OCI-M2 (cell line): ENCODE results near the gene CEP112.

ENCODE experiments used
- DNase-seq: peaks from one replicate; lab custom pipeline; 2025; ENCODE audit not compliant: unreplicated experiment; lab: John Stamatoyannopoulos, UW

The CEP112 gene

GRCh38 chr17:65660947-65661346 lies 531.0 kb downstream of the CEP112 start:
- DNase-seq: no peak

DNA sequence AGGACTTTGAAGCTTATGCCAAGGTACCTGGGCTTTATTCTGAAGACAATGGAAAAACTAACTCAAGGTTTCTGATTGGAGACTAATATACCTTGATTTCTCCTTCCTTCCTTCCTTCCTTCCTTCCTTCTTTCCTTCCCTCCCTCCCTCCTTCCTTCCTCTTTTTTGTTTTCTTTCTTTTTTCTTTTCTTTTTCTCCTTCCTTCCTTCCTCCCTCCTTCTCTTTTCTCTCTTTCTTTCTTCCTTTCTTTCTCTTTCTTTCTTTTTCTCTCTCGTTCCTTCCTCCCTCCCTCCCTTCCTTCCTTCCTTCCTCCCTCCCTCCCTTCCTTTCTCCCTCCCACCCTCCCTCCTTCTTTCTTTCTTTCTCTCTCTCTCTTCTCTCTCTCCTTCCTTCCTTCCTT lies 531.9 kb downstream of the CEP112 start:
- DNase-seq: no peak

DNA sequence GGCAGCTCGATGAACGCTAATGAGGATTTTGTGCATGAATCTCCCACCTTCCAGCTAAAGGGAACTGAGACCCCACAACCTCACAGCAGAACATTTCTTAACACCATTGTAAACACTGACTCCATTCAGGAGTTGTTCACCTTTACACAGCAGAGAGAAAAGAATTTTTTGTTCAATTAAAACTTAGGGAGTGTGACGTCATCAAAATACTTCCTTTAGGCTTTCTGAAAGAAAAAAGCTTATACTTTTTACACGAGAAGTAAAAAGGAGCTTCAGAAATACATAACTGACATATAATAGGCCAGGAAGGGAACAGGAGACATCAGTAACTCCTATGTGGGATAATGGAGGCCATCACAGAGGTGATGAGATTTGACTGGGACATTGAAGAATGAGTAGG lies 532.4 kb downstream of the CEP112 start:
- no peak for DNase-seq

DNA sequence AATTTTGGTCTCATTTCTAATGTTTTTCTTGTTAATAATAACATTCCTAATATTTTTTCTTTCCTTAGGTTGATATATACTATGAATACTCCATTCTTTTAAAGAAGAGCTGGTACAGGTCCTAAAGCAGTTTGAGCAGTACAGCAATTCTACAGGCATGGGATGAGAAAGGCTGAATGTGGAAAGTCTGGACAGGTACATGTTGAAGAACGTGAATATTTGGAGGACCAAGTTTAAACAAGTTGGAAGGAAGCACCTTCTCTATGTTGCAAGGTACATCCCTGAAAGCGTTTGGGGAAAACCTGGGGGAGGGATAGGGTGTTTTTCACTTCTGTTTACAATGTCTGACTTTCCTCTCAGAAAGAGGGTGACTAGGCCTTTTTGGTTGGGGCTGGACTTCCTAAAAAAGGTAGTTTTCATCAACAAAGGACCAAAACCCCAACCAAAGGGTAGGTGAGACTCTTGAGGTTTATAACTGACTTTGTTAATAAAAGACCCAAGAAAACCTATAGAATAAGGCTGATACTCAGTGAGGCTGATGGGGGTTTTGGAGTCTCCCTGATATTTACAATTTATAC lies 534.6 kb downstream of the CEP112 start:
- no peak for DNase-seq

DNA sequence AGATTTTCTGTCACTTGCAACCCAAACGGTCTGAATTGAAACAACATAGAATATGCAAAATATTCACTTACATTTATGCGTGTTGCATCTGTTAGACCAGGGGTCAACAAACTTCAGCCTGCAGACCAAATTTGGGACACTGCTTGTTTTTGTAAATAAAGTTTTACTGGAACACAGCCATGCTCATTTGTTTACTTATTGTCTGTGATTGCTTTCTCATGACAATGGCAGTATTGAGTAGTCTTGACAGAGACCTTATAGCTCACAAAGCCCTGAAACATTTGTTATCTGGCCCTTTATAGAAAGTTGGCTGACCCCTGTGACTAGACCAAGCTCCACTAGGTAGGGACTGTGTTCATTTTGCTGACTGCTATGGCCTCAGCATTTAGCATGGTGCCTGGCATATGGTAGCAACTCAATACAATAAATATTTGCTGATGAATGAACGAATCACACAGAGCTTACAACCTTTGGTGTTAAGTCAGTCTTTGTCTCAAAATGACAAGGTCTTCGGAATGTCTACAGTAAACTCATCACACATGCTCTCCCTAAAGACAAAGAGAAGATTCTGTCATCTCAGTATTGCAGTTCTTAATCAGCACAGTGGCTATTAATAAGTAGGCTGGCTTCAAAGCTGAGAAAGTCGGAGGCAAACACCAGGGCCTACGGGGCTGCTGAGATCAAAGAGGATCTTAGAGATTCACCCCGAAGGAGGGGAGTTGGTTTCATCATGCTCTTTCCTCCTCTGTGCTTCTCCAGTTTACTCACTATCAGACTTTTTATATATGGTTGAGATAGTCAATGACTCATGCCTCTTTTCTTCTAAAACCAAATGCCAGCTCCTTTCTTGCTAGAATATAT lies 535.3 kb downstream of the CEP112 start:
- no peak for DNase-seq

DNA sequence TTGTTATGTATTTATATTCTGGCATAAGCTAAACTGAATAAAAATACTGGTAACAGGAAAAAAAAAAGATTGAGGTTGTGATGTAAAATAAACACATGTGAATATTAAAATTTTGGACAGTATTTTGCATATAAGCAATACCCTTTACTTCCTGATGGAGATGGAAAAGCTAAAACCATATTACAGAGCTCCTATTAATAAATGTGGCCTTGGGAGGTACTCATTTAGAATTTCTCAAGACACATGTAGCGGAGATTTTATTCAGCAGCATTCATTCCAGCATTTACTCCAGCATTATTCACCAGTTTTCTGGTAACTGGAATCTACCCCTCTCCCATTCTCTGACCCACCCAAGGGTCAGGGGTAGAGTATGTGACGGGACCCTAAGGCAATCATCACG lies 536.2 kb downstream of the CEP112 start:
- DNase-seq: no peak

DNA sequence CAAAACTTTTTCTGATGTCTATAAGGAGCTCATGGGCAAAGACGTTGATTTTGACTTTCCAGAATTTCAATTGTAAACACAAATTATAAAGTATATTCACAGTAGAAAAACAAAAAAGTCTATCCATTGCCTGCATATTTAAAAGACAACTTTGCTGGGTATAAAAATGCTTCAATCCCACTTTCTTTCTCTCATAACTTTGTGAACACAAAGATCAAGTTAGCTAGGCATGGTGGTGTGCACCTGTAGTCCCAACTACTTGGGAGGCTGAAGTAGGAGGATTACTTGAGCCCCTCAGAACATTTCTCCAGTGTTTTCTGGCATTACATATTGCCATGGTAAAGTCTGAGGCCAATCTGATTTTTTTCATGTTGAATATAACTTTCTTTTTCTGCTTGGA lies 547.4 kb downstream of the CEP112 start:
- DNase-seq: no peak

DNA sequence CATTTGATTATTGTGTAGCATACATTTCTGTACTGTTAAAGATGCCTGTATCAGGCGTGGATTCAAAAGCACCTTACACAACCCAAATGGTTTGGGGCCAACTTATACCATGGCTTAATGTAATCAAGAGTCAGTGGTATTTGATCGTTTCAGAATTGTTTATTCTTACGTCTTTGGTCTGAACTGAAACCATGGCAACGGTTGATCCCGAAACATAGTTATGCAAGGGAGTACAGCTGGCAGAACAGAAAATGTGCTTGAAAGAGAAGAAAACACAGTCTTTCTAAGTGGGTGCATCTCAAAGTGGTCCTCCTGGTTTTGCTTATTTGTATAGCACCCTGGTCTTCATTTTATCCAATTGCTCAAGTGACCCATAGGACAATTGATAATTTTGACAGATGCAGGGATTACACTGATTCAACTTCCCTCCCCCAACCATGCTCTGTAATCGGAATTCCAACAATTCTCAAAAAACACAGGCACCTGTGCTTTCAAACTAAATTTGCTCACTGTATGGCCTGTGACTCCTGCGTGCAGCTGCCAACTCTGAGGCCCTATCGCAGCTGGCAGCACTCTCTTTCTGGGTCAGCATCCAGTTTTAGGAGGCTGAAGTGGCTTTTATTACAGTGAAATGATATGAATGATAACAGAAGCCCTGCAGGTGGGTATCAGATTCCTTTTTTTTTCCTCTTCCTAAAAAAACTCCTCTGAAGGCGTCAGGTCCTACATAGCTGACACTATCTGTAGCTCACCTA lies 553.5 kb downstream of the CEP112 start:
- DNase-seq: no peak

GRCh38 chr17:65637786-65638185 lies 554.1 kb downstream of the CEP112 start:
- DNase-seq: no peak

DNA sequence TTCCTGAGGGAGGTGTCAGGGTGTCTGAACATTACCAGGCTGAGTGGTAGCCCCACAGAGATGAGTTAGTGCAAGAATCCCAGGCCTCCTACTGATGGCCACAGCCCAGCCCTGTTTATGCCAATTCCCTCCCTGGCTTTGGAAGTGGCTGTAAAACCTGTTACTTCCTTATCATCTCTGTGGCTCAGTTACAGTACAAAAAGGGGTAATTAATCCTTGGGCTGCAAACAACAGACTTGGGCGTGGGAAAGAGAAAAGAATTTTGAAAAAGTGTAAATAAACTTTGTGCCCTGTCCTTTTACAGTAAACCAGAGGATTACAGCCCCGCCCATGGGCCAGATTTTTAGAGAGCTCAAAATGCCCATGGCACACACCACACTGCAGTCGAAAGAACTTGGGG lies 557.4 kb downstream of the CEP112 start:
- no peak for DNase-seq

- DNase-seq: no peak
These were observed 557.9 kb downstream of the CEP112 start for GRCh38 chr17:65633988-65634387.

- no peak for DNase-seq
These were observed 558.6 kb downstream of the CEP112 start for GRCh38 chr17:65633146-65633881.

- no peak for DNase-seq
These were observed 561.4 kb downstream of the CEP112 start for GRCh38 chr17:65630502-65630901.

GRCh38 chr17:65629234-65629690 lies 562.7 kb downstream of the CEP112 start:
- no peak for DNase-seq

DNA sequence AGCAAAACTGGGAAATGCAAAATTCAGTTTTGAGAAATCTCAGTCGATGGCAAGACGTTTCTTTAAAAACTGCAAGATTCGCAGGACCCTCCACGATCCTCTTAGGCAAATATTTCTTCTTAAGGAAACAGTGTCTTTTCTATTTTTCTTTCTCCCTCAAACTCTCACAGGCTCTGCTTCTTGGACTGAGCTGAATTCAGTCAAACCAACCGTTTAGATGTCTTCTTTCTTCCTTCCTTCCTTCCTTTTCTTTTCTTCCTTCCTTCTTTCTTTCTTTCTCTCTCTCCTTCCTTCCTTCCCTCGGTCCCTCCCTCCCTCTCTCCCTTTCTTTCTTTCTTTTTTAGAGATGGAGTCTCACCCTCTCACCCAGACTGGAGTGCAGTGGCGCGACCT lies 563.3 kb downstream of the CEP112 start:
- no peak for DNase-seq

DNA sequence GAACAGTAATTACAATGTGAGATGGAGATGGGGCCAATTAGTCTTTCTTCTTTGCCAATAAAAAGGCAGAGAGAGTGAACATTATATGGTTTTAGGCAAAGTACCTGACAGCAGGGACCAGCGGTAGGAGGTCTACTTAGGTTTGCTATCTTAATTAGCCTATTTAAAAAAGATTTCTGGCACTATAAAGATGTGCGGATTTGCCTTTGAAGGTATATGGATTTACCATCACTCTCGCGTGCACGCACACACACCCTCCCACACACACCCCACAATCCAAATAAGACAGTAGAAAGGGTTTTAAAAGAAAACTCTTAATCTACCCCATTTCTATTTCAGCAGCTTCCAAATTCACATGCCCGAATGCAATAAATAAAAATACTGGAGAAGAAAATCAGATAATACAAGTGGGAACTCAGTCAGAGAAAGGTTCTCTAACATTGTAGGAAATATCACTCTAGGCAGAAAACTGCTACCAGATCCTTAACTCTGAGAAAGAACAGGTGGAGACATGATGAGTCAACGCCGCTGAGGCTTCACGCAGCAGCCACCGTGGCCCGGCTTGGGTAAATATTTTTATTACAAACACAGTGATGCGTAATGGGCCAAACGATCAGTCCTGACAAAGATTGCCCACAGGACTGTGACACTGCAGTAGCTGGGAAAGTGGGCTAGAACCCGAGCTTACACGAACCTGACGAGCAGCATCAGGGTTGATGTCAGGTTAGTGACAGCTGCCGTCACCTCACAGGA lies 563.9 kb downstream of the CEP112 start:
- DNase-seq: no peak

DNA sequence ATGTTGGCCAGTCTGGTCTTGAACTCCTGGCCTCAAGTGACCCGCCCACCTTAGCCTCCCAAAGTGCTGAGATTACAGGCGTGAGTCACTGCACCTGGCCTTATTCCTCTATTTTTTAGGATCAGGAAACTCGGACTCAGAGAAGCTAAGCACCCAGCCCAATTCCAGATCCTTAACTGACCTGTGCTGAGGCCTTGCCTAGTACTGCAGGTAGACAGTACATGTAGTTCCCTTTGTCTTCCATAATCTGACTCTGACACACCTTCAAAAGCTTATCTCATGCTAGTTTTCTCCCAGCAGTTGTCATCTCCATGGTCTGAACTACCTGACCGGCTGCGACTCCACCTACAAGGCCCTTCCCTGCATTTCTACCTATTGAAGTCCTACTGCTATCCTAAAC lies 564.8 kb downstream of the CEP112 start:
- DNase-seq: no peak

DNA sequence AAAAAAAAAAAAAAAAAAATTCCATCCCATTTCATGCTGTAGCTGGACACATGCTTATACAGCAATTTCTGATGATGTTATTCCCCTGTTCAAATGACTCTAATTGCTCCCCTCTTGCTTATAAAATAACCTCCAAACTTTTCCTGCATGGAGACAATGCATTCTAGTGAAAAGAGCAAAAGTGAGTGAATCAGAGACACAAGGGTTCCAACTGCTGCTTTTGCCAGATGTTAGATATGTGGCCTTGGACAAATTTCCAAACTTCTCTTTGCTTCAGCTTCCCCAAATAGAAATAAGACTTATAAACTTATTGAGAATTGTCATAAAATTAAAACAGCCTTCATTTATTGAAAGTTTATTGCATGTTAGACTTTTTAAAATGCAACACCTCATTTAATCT lies 565.5 kb downstream of the CEP112 start:
- DNase-seq: no peak

GRCh38 chr17:65618516-65618915 lies 573.4 kb downstream of the CEP112 start:
- no peak for DNase-seq

DNA sequence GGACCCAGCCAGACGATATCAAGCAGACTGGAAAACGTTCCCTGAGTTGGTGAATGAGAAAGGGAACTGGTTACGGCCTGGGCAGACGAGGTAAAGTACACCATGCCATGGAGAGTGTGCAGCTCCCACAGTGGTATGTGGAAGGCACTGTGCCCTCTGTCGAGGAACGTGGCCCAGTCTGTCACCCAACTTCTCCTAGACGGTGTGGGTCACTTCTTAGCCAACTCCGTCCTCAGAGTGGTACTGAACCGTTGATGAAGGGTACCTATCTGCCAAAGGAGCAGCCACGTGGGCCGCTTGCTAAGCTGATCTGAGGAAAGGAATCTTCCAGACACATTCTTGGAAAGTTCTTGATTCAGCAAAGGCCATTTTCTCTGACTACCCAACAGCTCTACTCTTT lies 574.4 kb downstream of the CEP112 start:
- DNase-seq: no peak

DNA sequence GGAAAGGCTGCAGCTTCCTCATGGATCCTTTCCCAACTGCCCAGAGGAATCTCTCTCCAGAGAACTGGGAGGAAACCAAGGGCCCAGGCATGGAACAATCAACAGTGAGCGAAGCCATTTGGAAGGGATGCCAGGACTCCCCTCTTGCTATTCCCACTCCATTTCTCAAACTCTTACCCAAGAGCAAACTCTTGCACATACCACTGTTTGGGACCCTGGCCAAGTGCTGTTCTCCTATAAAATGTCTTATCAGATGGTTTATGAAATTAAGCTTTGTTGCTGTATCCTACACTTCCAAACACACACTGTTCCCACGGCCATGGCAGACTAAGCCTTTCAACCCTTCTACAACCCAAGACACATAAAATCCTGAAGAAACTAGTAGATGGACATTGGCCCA lies 582.2 kb downstream of the CEP112 start:
- DNase-seq: no peak
